HG02610 (cell line): Measurements from ENCODE around the gene TLN1.

Experiments used
- ATAC-seq: cut with Tn5 transposase; IDR thresholded peaks from one replicate; pipeline ENCODE4 v1.9.1; 2021; ENCODE audit warnings: mild to moderate bottlenecking, moderate library complexity; ENCODE audit not compliant: unreplicated experiment

The TLN1 gene

GRCh38 chr9:35756275-35757225, 24.6 kb upstream of the TLN1 start:
- peak; percentile 55 for ATAC-seq

GRCh38 chr9:35755071-35755470, 23.1 kb upstream of the TLN1 start:
- ATAC-seq: no peak

- ATAC-seq: no peak
Measured at GRCh38 chr9:35754264-35754663, 22.3 kb upstream of the TLN1 start, which contains the start of gene MSMP. Gene MSMP (minus strand): TSS chr9:35754276. CDS start chr9:35754129, 147 bp downstream.

- no peak for ATAC-seq
Measured at GRCh38 chr9:35753466-35753865, 21.5 kb upstream of the TLN1 start.

GRCh38 chr9:35750256-35750531, 18.2 kb upstream of the TLN1 start:
- ATAC-seq: no peak

- ATAC-seq: peak; percentile 36
Measured at GRCh38 chr9:35749515-35750255, 17.7 kb upstream of the TLN1 start.

- ATAC-seq: peak; percentile 83
Measured at GRCh38 chr9:35748858-35749514, 17.0 kb upstream of the TLN1 start, which contains the start of the genes GBA2 and RGP1. Gene GBA2 (minus strand): TSS chr9:35749228. CDS start chr9:35748704, 524 bp downstream. Gene RGP1 (plus strand): TSS chr9:35749287. CDS start chr9:35749756, 469 bp downstream.

- no peak for ATAC-seq
Measured at GRCh38 chr9:35748242-35748857, 16.4 kb upstream of the TLN1 start.

GRCh38 chr9:35746583-35746982, 14.6 kb upstream of the TLN1 start:
- no peak for ATAC-seq

- ATAC-seq: no peak
Measured at GRCh38 chr9:35745569-35745968, 13.6 kb upstream of the TLN1 start.

GRCh38 chr9:35743880-35744518, 12.0 kb upstream of the TLN1 start:
- ATAC-seq: no peak

GRCh38 chr9:35743452-35743851, 11.5 kb upstream of the TLN1 start:
- ATAC-seq: no peak

GRCh38 chr9:35741740-35742139, 9.7 kb upstream of the TLN1 start:
- no peak for ATAC-seq

GRCh38 chr9:35740243-35740642, 8.2 kb upstream of the TLN1 start:
- no peak for ATAC-seq

GRCh38 chr9:35738924-35739323, 6.9 kb upstream of the TLN1 start:
- no peak for ATAC-seq

GRCh38 chr9:35738186-35738585, 6.2 kb upstream of the TLN1 start:
- ATAC-seq: no peak

GRCh38 chr9:35737143-35737542, 5.1 kb upstream of the TLN1 start:
- no peak for ATAC-seq

- peak; percentile 21 for ATAC-seq
Measured at GRCh38 chr9:35736201-35736633, 4.2 kb upstream of the TLN1 start.

- no peak for ATAC-seq
Measured at GRCh38 chr9:35734096-35734495, 2.1 kb upstream of the TLN1 start.

GRCh38 chr9:35732800-35733541, 976 bp upstream of the TLN1 start:
- ATAC-seq: no peak
